HEK293T (cell line): ENCODE results near the gene CALR3.

ENCODE experiments used
- CTCF ChIA-PET: fragments of 350-600 bp; formaldehyde crosslinking; extraction: SDS; loops from one replicate; lab custom pipeline; 2021; ENCODE audit warnings: antibody characterized with exemption, inconsistent platforms; lab: Yijun Ruan, JAX
- POLR2A ChIA-PET: fragments of 350-600 bp; formaldehyde crosslinking; extraction: SDS; loops from one replicate; lab custom pipeline; 2020; ENCODE audit warnings: antibody characterized with exemption, inconsistent platforms; lab: Yijun Ruan, JAX
- DNase-seq: peaks from one replicate; pipeline ENCODE4 v3.0.0; 2012; ENCODE audit warnings: mixed read lengths; ENCODE audit errors: extremely low spot score
- ARNT ChIP-seq: fragments of 450-650 bp; IDR thresholded peaks from 2 replicates; pipeline ENCODE4 v1.6.1; 2017; ENCODE audit warnings: mild to moderate bottlenecking
- BHLHE40 ChIP-seq: fragments of 450-650 bp; IDR thresholded peaks from 2 replicates; pipeline ENCODE4 v1.6.1; 2016; ENCODE audit warnings: mild to moderate bottlenecking, moderate library complexity, borderline replicate concordance
- CTBP1 ChIP-seq: fragments of 450-650 bp; IDR thresholded peaks from 2 replicates; pipeline ENCODE4 v1.6.1; 2016; ENCODE audit warnings: borderline replicate concordance
- ELF4 ChIP-seq: fragments of 450-650 bp; IDR thresholded peaks from 2 replicates; pipeline ENCODE4 v1.6.1; 2017; ENCODE audit warnings: antibody characterized with exemption
- FOXA1 ChIP-seq: fragments of 450-650 bp; IDR thresholded peaks from 2 replicates; pipeline ENCODE4 v1.6.1; 2016; ENCODE audit warnings: mild to moderate bottlenecking
- FOXK2 ChIP-seq: fragments of 450-650 bp; IDR thresholded peaks from 2 replicates; pipeline ENCODE4 v1.6.1; 2016; ENCODE audit warnings: mild to moderate bottlenecking
- FOXM1 ChIP-seq: fragments of 450-650 bp; IDR thresholded peaks from 2 replicates; pipeline ENCODE4 v1.6.1; 2017; ENCODE audit warnings: mild to moderate bottlenecking, borderline replicate concordance
- HDGF ChIP-seq: fragments of 450-650 bp; IDR thresholded peaks from 2 replicates; pipeline ENCODE4 v1.6.1; 2017; ENCODE audit warnings: antibody characterized with exemption, borderline replicate concordance
- L3MBTL2 ChIP-seq: fragments of 450-650 bp; conservative IDR thresholded peaks from 2 replicates; pipeline ENCODE4 v1.6.1; 2016; ENCODE audit warnings: mild to moderate bottlenecking
- LEF1 ChIP-seq: fragments of 450-650 bp; IDR thresholded peaks from 2 replicates; pipeline ENCODE4 v1.6.1; 2017; ENCODE audit warnings: mild to moderate bottlenecking, borderline replicate concordance
- NFRKB ChIP-seq: fragments of 450-650 bp; IDR thresholded peaks from 2 replicates; pipeline ENCODE4 v1.6.1; 2016; ENCODE audit warnings: mild to moderate bottlenecking, moderate library complexity
- PKNOX1 ChIP-seq: fragments of 450-650 bp; IDR thresholded peaks from 2 replicates; pipeline ENCODE4 v1.6.1; 2016
- SP1 ChIP-seq: fragments of 450-650 bp; IDR thresholded peaks from 2 replicates; pipeline ENCODE4 v1.6.1; 2017
- SUZ12 ChIP-seq: fragments of 450-650 bp; IDR thresholded peaks from 2 replicates; pipeline ENCODE4 v1.6.1; 2016; ENCODE audit warnings: mild to moderate bottlenecking
- TARDBP ChIP-seq: fragments of 450-650 bp; IDR thresholded peaks from 2 replicates; pipeline ENCODE4 v1.6.1; 2016
- ZNF384 ChIP-seq: fragments of 450-650 bp; IDR thresholded peaks from 2 replicates; pipeline ENCODE4 v1.6.1; 2016

The CALR3 gene

DNA sequence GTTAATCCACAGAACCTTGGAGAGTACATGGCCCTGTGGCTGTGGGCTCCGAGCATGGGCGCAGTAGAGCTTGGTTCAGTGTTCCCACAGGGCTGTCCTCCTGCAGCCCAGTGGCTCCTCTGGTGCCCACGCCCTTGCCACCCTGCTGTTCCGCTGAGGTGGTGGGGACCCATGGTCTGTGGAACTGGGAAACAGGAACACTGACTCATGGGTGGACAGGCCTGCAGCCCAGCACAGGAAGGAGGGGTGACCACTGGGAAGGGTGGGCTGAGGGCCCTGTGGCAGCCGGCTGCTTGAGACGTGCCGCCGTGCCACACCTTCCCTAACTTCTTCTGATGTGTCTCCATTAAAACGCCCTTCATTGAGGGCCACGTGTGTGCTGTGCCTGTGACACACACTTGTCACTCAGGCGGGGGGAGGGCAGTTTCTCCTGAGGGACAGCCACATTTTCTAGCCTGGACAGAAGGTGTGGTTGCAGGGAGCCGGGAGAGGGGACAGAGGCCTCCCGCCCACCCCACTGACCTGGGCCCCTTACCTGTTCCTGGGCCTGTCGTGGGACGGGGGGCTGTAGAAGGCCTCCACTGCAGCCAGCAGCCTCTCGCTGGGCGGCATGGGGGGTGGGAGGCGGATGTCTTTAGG is 25.1 kb upstream of the CALR3 start:
- ChIA-PET POLR2A (interaction anchor here (1.3 kb wide), 1 partner anchor 25 kb away, joined by 3 read pairs; the partner anchor contains the start of genes C19orf44 and CALR3), CTCF (no interaction called here)
- no peak for DNase-seq
- TF ChIP-seq NFRKB (no peak), FOXA1 (no peak), ZNF384 (no peak), SP1 (no peak), FOXM1 (no peak), HDGF (no peak), BHLHE40 (no peak), ELF4 (no peak)

- no peak for DNase-seq
- POLR2A ChIA-PET: interaction anchor here (1.3 kb wide), 1 partner anchor 24 kb away, joined by 3 read pairs; the partner anchor contains the start of genes C19orf44 and CALR3
- CTCF ChIA-PET: no interaction called here
- TF ChIP-seq ELF4: no peak
- no peak for TF ChIP-seq FOXM1
- no peak for TF ChIP-seq SUZ12
- no peak for TF ChIP-seq HDGF
- TF ChIP-seq SP1: no peak
- no peak for TF ChIP-seq L3MBTL2
- no peak for TF ChIP-seq TARDBP
Measured at GRCh38 chr19:16520074-16520973, 24.4 kb upstream of the CALR3 start.

DNA sequence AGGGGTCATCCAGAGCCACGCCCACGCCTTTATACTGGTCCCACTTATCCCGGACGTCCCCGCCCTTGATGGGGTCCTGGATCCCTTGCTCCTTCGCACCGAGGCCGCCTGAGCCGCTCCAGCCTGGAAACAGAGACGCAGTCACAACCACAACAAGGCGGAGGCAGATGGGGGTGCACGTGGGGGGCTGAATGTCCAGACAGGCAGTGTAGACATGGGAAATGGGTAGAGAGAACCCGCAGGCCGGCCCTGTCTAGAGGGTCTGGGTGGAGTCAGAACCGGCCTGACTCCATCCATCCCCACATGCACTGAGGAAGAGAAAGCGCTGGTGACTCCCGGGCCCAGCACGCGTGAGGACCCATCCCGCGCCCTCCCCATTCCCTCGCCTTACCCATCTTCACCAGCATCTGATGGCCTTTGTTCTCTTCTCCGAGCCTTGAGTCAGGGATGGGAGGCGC is 23.3 kb upstream of the CALR3 start:
- TF ChIP-seq ARNT (no peak), SUZ12 (no peak)
- no peak for DNase-seq
- ChIA-PET POLR2A (interaction anchor here (1.0 to 1.7 kb wide), 3 partner anchors 10 to 48 kb away, joined by 3 to 5 read pairs (median 4); no protein-coding TSS in a partner anchor), CTCF (no interaction called here)

DNA sequence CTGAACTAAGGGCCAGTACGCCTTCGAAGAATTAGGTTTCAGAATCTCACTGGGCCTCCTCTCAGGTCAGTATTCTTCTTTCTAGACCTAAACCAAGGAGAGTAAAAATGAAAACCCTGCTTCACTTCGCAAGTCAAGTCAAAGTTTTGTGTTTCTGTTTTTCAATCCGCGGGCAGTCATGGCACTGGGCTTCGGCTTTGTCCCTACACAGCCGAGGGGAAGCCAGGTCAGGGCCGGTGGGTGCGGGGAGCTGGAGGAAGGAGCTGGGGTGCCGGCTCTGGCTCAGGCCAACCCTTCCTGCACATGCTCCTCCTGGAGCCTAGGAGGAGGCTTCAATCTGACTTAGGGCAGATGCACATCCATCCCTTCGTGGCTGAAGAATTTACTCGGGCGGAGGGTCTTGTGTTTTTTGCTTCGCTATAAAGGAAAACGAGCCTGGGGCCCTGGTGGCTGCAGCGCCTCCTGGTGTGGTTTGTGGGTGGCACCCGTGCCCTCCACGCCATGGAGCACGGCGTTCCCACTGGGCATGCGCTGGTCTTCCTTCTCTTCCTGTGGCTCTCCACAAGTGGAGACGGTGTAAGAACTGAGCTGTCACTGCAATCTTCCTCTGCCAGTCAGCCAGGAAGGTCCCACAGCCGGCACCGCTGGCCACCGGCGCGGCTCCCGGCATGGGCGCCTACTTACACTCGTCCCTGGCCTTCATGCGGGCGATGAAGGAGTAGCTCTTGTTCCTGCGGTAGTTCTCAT is 22.7 kb upstream of the CALR3 start:
- CTCF ChIA-PET: no interaction called here
- no peak for DNase-seq
- no peak for TF ChIP-seq SUZ12
- no peak for TF ChIP-seq ZNF384
- no peak for TF ChIP-seq FOXK2
- no peak for TF ChIP-seq BHLHE40
- no peak for TF ChIP-seq NFRKB
- TF ChIP-seq PKNOX1: no peak
- no peak for TF ChIP-seq ELF4
- no peak for TF ChIP-seq CTBP1
- no peak for TF ChIP-seq HDGF
- TF ChIP-seq FOXM1: no peak
- no peak for TF ChIP-seq L3MBTL2
- no peak for TF ChIP-seq FOXA1
- no peak for TF ChIP-seq LEF1
- no peak for TF ChIP-seq TARDBP
- no peak for TF ChIP-seq SP1
- TF ChIP-seq ARNT: no peak
- POLR2A ChIA-PET: interaction anchor here (1.0 to 1.7 kb wide), 4 partner anchors 9 to 47 kb away, joined by 3 to 5 read pairs (median 4); no protein-coding TSS in a partner anchor

- CTCF ChIA-PET: no interaction called here
Measured at GRCh38 chr19:16518061-16518460, 22.1 kb upstream of the CALR3 start.

DNA sequence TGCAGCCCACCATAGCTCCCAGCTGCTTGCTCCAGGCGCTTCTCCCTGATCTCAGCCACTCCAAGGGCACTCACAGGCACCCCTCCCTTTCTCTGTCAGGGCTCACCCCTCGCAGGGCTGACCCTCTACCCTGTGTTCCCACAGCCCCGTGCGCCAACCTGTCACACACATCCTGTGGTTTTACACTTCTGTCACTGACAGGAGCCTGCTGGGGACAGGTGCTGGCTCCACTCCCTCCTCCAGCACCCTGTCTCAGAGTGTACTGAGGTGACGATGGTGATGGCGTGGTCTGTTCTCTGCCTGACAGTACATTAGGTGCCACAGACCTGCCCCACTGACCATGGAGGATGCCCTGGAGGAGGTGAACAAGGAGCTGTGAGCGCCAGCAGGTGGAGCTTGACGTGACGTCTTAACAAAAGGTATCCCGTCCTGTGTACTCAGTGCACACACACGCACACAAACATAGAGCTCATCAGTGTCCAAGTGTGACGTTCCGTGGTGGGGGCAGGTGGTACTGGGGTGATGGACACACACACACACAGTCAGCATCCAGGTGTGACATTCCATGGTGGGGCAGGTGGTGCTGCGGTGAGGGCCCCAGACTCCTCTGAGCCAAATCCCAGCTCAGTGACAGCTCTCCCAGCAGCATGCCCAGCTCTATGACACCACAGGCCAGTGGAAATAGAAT is 21.1 kb upstream of the CALR3 start:
- TF ChIP-seq CTBP1 (no peak), TARDBP (no peak), NFRKB (no peak), FOXA1 (no peak), BHLHE40 (no peak), FOXK2 (no peak)
- no peak for DNase-seq
- ChIA-PET CTCF (no interaction called here), POLR2A (interaction anchor here (1.3 to 1.7 kb wide), 2 partner anchors 14 to 20 kb away, joined by 5 read pairs; no protein-coding TSS in a partner anchor)

More at GRCh38 chr19:16518061-16518460, 22.1 kb upstream of the CALR3 start:
- POLR2A ChIA-PET: interaction anchor here (1.3 to 1.7 kb wide), 2 partner anchors 15 to 21 kb away, joined by 5 read pairs; no protein-coding TSS in a partner anchor
- TF ChIP-seq HDGF (no peak), FOXA1 (no peak), FOXK2 (no peak), L3MBTL2 (no peak), ELF4 (no peak), TARDBP (no peak), BHLHE40 (no peak)
- DNase-seq: no peak
